ENCODE measurements around the gene DCANP1.

- TF ChIP-seq POLR2A (IDR thresholded peaks at IDR 0.05; ENCODE audit: low read length) (no peak), GATA1 (IDR thresholded peaks at IDR 0.05; ENCODE audit: low read depth, low read length) (no peak)
These were observed 18.6 kb downstream of the DCANP1 start for GRCh38 chr5:135428586-135428985.

Data from erythroblast (primary cell).